ENCODE measurements around the gene TRAPPC8. TPM values are rescaled to one million over a fixed set of nuclear protein-coding genes. Genes with fewer than 3 reads are reported as not detected.

TRAPPC8 gene
- total and polyA plus RNA-seq, 2 of the 13 experiments (the other 11 are each of a cell fraction or from before 2014, with no cell fraction given), result 34.6 to 50.8 TPM

- TF ChIP-seq ZXDC (CRISPR knock-in tag; IDR thresholded peaks at IDR 0.05), result no peak; the same call in 1 of the 2 replicates
- no peak for TF ChIP-seq CEBPB (IDR thresholded peaks at IDR 0.05; ENCODE audit: borderline replicate concordance, low read depth, low read length)
- no peak for TF ChIP-seq HMGXB3 (CRISPR knock-in tag; IDR thresholded peaks at IDR 0.05; ENCODE audit: borderline replicate concordance)
- no peak for TF ChIP-seq SKI (IDR thresholded peaks at IDR 0.05; ENCODE audit: partially characterized antibody)
- TF ChIP-seq HNRNPLL (IDR thresholded peaks at IDR 0.05; ENCODE audit: low read depth, low read length, poor library complexity, severe bottlenecking), result peak; percentile 27
- TF ChIP-seq HOXA9 (CRISPR knock-in tag; IDR thresholded peaks at IDR 0.05; ENCODE audit: borderline replicate concordance), result 0 out of 2 replicates have a peak, but pooled peaks have one; percentile 8
- TF ChIP-seq CTCF (CRISPR knock-in tag; IDR thresholded peaks at IDR 0.05), result no peak
- no peak for TF ChIP-seq ZNF496 (CRISPR knock-in tag; IDR thresholded peaks at IDR 0.05; ENCODE audit: insufficient replicate concordance)
- TF ChIP-seq CSRNP1 (CRISPR knock-in tag; IDR thresholded peaks at IDR 0.05), result 0 out of 2 replicates have a peak, but pooled peaks have one; percentile 32
- peak; percentile 53; the same call in 1 of the 2 replicates for TF ChIP-seq RELA (CRISPR knock-in tag; IDR thresholded peaks at IDR 0.05)
- TF ChIP-seq ARNT2 (CRISPR knock-in tag; IDR thresholded peaks at IDR 0.05; ENCODE audit: low read depth), result no peak
- no peak for TF ChIP-seq ZNF552 (CRISPR knock-in tag; IDR thresholded peaks at IDR 0.05; ENCODE audit: borderline replicate concordance)
- no peak for TF ChIP-seq IRF2 (CRISPR knock-in tag; IDR thresholded peaks at IDR 0.05)
- TF ChIP-seq ZNF33A (CRISPR knock-in tag; IDR thresholded peaks at IDR 0.05; ENCODE audit: borderline replicate concordance), result no peak
- TF ChIP-seq ZNF879 (CRISPR knock-in tag; IDR thresholded peaks at IDR 0.05), result no peak
- no peak for TF ChIP-seq NONO (IDR thresholded peaks at IDR 0.05)
- 0 out of 2 replicates have a peak, but pooled peaks have one; percentile 10 for TF ChIP-seq NONO (CRISPR knock-in tag; conservative IDR thresholded peaks at IDR 0.05)
- TF ChIP-seq CREM (IDR thresholded peaks at IDR 0.05), result no peak
- no peak for TF ChIP-seq CREM (CRISPR knock-in tag; IDR thresholded peaks at IDR 0.05)
Observed at GRCh38 chr18:31942291-31942998, 483 bp downstream of the TRAPPC8 start (continued).
